Middle frontal gyrus (tissue), 1 donor: ENCODE data around the gene PRKCH.

Source experiments
- DNase-seq: peaks from one replicate; pipeline ENCODE4 v3.0.0-alpha.2; 2015; ENCODE audit warnings: low spot score; ENCODE audit errors: extremely low spot score

The PRKCH gene

GRCh38 chr14:61563162-61563511, 241.8 kb downstream of the PRKCH start:
- DNase-seq = no peak

- DNase-seq = no peak
Measured at GRCh38 chr14:61563880-61564617, 242.7 kb downstream of the PRKCH start.

GRCh38 chr14:61564618-61565091, 243.3 kb downstream of the PRKCH start:
- no peak for DNase-seq

- no peak for DNase-seq
Measured at GRCh38 chr14:61565181-61565580, 243.8 kb downstream of the PRKCH start.

- no peak for DNase-seq
Measured at GRCh38 chr14:61565836-61566536, 244.6 kb downstream of the PRKCH start.

- no peak for DNase-seq
Measured at GRCh38 chr14:61566537-61567225, 245.3 kb downstream of the PRKCH start.

- no peak for DNase-seq
Measured at GRCh38 chr14:61567838-61568571, 246.6 kb downstream of the PRKCH start.

GRCh38 chr14:61568572-61569011, 247.2 kb downstream of the PRKCH start:
- DNase-seq = no peak

GRCh38 chr14:61569308-61569707, 247.9 kb downstream of the PRKCH start:
- no peak for DNase-seq

- DNase-seq = no peak
Measured at GRCh38 chr14:61569812-61570548, 248.6 kb downstream of the PRKCH start.

GRCh38 chr14:61570549-61571290, 249.3 kb downstream of the PRKCH start:
- no peak for DNase-seq

GRCh38 chr14:61571917-61572316, 250.5 kb downstream of the PRKCH start:
- DNase-seq = no peak

- DNase-seq = no peak
Measured at GRCh38 chr14:61573321-61573720, 251.9 kb downstream of the PRKCH start.

- no peak for DNase-seq
Measured at GRCh38 chr14:61573748-61574513, 252.6 kb downstream of the PRKCH start.

GRCh38 chr14:61574514-61574807, 253.1 kb downstream of the PRKCH start:
- no peak for DNase-seq

- DNase-seq = no peak
Measured at GRCh38 chr14:61575126-61575525, 253.7 kb downstream of the PRKCH start.

- DNase-seq = no peak
Measured at GRCh38 chr14:61575551-61576150, 254.3 kb downstream of the PRKCH start.

GRCh38 chr14:61577506-61577931, 256.1 kb downstream of the PRKCH start:
- no peak for DNase-seq

GRCh38 chr14:61578745-61579144, 257.4 kb downstream of the PRKCH start:
- no peak for DNase-seq
